Neural crest cell (in vitro differentiated cells): ENCODE data around the gene PRRX1. TPM values are rescaled to one million over a fixed set of nuclear protein-coding genes. Genes with fewer than 3 reads are reported as not detected.
A peak's percentile ranks its signal among the peaks of the same experiment; 100 is the strongest.

Experiments
- DNase-seq: peaks from one replicate; pipeline ENCODE4 v3.0.0; 2021; ENCODE audit warnings: low read depth, mixed read lengths, low spot score
- H3K27ac Mint-ChIP-seq: one replicate; pipeline ENCODE4 v1.8.0; 2021; ENCODE audit warnings: mild to moderate bottlenecking, mixed read lengths; ENCODE audit not compliant: unreplicated experiment
- H3K27me3 Mint-ChIP-seq: 2 replicates; pipeline ENCODE4 v1.8.0; 2021; ENCODE audit warnings: low read depth, mild to moderate bottlenecking, mixed read lengths
- H3K36me3 Mint-ChIP-seq: 2 replicates; pipeline ENCODE4 v1.8.0; 2021; ENCODE audit warnings: low read depth, mild to moderate bottlenecking, mixed read lengths
- H3K4me1 Mint-ChIP-seq: 2 replicates; pipeline ENCODE4 v1.8.0; 2021; ENCODE audit warnings: mixed read lengths
- H3K4me3 Mint-ChIP-seq: one replicate; pipeline ENCODE4 v1.8.0; 2021; ENCODE audit warnings: mild to moderate bottlenecking, mixed read lengths
- H3K9me3 Mint-ChIP-seq: 2 replicates; pipeline ENCODE4 v1.8.0; 2021; ENCODE audit warnings: mixed read lengths
- total RNA-seq: library from RNA; stranded (reverse); gene quantifications from 2 replicates; pipeline ENCODE4 v1.2.1, GENCODE V29; 2021
- TF ChIP-seq, protein P1 (sequence below): fragments of 200-600 bp; sonication (generic); conservative IDR thresholded peaks from 2 replicates; pipeline ENCODE4 v1.5.0; 2021; ENCODE audit warnings: antibody characterized with exemption, mild to moderate bottlenecking

Gene PRRX1
- total RNA-seq, 1 donor from 2014 or later = 4.1 TPM

DNA sequence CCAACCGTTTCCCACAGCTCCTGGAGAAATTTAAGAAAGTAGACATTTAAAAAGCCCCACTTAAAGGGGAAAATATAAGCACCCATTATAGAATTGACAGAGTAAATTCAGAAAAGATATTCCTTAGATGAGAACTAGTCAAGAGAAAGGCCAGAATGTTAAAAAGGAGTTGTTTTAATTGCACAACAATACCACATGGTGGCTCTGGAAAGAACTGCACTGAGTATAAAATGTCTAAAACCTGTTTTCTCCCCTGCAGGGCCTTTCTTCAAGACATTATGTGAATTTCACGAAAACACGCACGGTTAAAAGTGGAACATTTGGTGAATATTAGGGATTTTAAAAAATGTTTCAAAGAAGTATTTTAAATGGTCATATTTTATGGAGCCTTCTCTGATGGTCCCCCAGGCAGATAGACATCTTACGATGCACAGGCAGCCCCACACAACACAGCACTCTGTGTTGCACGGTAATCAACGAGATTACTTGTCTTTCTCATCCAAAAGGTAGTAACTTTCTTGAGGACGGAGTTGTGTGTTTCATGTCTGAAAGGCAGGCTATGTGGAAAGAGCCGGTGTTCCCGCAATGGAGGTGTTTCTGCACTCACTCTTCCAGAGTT is 101.9 kb downstream of the PRRX1 start:
- Mint-ChIP-seq H3K36me3 (no peaks in the 10 kb centered on the region), H3K4me3 (no peak overlapping the region), H3K9me3 (no peaks in the 10 kb centered on the region), H3K27ac (no peak overlapping the region), H3K4me1 (no peaks in the 10 kb centered on the region), H3K27me3 (peaks cover 6% of the 10 kb centered on the region)
- TF ChIP-seq, protein P1, sequence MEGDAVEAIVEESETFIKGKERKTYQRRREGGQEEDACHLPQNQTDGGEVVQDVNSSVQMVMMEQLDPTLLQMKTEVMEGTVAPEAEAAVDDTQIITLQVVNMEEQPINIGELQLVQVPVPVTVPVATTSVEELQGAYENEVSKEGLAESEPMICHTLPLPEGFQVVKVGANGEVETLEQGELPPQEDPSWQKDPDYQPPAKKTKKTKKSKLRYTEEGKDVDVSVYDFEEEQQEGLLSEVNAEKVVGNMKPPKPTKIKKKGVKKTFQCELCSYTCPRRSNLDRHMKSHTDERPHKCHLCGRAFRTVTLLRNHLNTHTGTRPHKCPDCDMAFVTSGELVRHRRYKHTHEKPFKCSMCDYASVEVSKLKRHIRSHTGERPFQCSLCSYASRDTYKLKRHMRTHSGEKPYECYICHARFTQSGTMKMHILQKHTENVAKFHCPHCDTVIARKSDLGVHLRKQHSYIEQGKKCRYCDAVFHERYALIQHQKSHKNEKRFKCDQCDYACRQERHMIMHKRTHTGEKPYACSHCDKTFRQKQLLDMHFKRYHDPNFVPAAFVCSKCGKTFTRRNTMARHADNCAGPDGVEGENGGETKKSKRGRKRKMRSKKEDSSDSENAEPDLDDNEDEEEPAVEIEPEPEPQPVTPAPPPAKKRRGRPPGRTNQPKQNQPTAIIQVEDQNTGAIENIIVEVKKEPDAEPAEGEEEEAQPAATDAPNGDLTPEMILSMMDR = peak; percentile 63
- DNase-seq = no peak

DNA sequence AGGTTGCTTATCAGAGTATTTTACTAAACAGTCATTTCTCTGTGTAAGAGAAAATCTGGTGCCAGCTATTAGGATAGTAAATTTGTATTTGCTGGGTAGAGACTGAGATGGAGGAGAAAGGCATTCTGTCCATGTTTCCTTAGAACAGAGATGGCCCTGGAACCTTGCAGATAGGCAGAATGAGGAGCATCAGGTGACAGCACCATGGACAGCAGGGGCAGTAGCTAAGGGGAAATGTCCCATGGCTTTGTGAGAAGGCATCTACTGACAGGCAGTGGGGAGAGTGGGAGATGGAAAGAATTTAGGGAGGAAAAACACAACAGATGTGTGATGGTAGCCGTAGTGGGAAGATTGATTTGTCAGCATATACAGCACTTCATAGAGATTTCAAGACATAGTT is 105.0 kb downstream of the PRRX1 start:
- TF ChIP-seq, protein P1 = no peak
- H3K27ac Mint-ChIP-seq = no peak overlapping the region
- H3K27me3 Mint-ChIP-seq = peaks cover 6% of the 10 kb centered on the region
- no peak overlapping the region for H3K4me3 Mint-ChIP-seq
- H3K36me3 Mint-ChIP-seq = no peaks in the 10 kb centered on the region
- no peak for DNase-seq
- H3K9me3 Mint-ChIP-seq = no peaks in the 10 kb centered on the region
- no peaks in the 10 kb centered on the region for H3K4me1 Mint-ChIP-seq

DNA sequence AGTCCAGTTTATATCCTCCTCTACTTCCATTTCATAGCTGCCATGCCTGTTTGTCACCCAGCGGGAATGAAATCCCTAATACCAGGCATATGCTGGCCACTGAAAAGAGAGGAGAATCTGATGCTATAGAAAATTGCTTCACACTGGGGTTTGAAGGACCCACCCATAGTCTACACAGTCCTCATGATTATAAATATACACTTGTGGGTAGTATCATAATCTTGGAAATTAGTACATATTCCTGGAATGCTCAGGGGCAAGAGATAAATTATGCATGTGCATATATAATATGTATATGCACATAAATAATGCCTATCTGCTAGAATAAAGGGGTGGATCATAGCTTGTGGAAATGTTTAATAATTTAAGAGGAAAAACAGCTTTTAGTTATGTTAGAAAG is 105.8 kb downstream of the PRRX1 start:
- no peaks in the 10 kb centered on the region for H3K36me3 Mint-ChIP-seq
- no peak for DNase-seq
- H3K4me1 Mint-ChIP-seq = no peaks in the 10 kb centered on the region
- TF ChIP-seq, protein P1 = no peak
- no peak overlapping the region for H3K4me3 Mint-ChIP-seq
- H3K27ac Mint-ChIP-seq = no peak overlapping the region
- H3K9me3 Mint-ChIP-seq = no peaks in the 10 kb centered on the region
- H3K27me3 Mint-ChIP-seq = peaks cover 6% of the 10 kb centered on the region

DNA sequence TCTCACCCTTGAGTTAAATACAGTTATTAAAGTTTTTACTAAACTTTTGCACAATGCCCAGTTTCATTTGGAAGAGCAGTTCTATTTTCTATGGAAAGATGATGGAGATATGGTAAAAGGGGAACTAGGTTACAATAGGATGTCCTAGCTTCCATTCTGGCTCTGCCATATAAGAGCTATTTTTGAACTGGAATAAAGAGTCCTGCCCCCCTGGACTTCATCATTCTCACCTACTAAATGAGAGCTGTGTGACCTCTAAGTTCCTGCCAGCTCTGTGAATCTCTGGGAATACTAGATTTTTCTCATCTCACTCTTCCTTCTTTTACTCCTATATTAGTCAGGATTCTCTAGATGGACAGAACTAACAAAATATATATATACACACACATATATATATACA is 106.3 kb downstream of the PRRX1 start:
- Mint-ChIP-seq H3K27me3 (peaks cover 6% of the 10 kb centered on the region), H3K9me3 (no peaks in the 10 kb centered on the region), H3K4me1 (no peaks in the 10 kb centered on the region), H3K36me3 (no peaks in the 10 kb centered on the region), H3K27ac (no peak overlapping the region), H3K4me3 (no peak overlapping the region)
- TF ChIP-seq, protein P1 = no peak
- DNase-seq = no peak

DNA sequence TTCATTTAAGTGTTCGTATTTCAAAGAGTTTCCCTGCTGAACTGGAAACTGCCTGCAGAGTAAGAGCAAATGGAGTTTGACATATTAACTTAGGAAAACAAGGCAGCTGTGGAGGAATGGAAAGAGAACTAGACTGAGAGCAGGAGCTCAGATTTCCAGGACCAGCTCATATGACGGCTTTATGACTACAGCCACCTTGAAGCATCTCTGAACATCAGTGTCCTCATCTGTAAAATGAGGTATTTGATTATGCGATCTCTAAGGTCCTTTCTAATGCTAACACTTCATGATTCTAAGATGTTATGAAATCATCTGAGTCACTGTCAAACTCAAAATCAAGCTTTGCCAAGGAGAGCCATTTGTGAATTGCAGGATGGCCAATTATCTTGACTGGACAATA is 112.3 kb downstream of the PRRX1 start:
- DNase-seq = no peak
- TF ChIP-seq, protein P1 = no peak
- no peaks in the 10 kb centered on the region for H3K4me1 Mint-ChIP-seq
- H3K9me3 Mint-ChIP-seq = peaks cover 8% of the 10 kb centered on the region
- no peaks in the 10 kb centered on the region for H3K36me3 Mint-ChIP-seq
- no peak overlapping the region for H3K4me3 Mint-ChIP-seq
- no peaks in the 10 kb centered on the region for H3K27me3 Mint-ChIP-seq
- no peak overlapping the region for H3K27ac Mint-ChIP-seq

DNA sequence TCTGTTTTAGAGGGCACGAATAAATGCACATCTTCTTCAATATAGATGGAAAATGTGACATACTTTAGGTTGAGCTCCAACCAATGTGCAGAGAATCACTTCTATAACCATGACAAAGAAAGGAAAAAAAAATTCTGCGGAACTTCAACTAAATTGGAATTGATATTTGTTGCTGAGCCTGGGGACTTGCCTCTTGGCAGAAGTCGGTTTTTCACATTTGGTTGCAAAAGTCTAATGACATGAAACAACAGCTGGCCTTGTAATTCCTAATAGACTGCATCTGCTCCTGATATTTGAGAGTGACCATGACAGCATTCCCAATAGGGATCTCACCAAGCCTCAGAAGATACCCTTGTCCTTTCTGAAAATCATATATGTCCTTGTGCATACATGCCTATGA is 112.8 kb downstream of the PRRX1 start:
- DNase-seq = no peak
- H3K4me3 Mint-ChIP-seq = no peak overlapping the region
- TF ChIP-seq, protein P1 = no peak
- no peaks in the 10 kb centered on the region for H3K27me3 Mint-ChIP-seq
- peaks cover 8% of the 10 kb centered on the region for H3K9me3 Mint-ChIP-seq
- H3K36me3 Mint-ChIP-seq = no peaks in the 10 kb centered on the region
- no peak overlapping the region for H3K27ac Mint-ChIP-seq
- no peaks in the 10 kb centered on the region for H3K4me1 Mint-ChIP-seq
